Stomach (tissue), 9 donors: ENCODE measurements around the gene DTD1. TPM values are rescaled to one million over a fixed set of nuclear protein-coding genes. Genes with fewer than 3 reads are reported as not detected.

Experiments used
- DNase-seq, 2 donors: peaks; one replicate each; pipeline versions ENCODE4 v3.0.0 to v3.0.0-alpha.2; 2013 to 2019
- H3K27ac ChIP-seq, 5 donors: fragments of 200-600 bp in 4 of 5; sonication (generic) in 4 of 5; one replicate each; pipeline ENCODE4 v1.5.1; 2013 to 2019; ENCODE audit warnings: mild to moderate bottlenecking in 1 of 5, moderate library complexity in 1 of 5
- H3K27me3 ChIP-seq, 3 donors: fragments of 200-600 bp; sonication (generic); one replicate each; pipeline ENCODE4 v1.5.1; 2017 to 2019; ENCODE audit warnings: mixed run types in 1 of 3
- H3K36me3 ChIP-seq, 4 donors: fragments of 200-600 bp; sonication (generic); 1 replicate in 3 of 4; 2 replicates in 1 of 4; pipeline ENCODE4 v1.5.1; 2016 to 2019
- H3K4me1 ChIP-seq, 4 donors: fragments of 200-600 bp; sonication (generic); one replicate each; pipeline ENCODE4 v1.5.1; 2016 to 2019
- H3K4me3 ChIP-seq, 4 donors: fragments of 200-600 bp; sonication (generic) in 3 of 4; one replicate each; pipeline ENCODE4 v1.5.1; 2016 to 2019; ENCODE audit warnings: mild to moderate bottlenecking in 1 of 4
- H3K9me3 ChIP-seq, 4 donors: fragments of 200-600 bp; sonication (generic); one replicate each; pipeline ENCODE4 v1.5.1; 2016 to 2019
- CTCF ChIP-seq, 7 experiments: fragments of 450-650 bp in 4 of 7; fragments of 200-600 bp in 3 of 7; sonication (generic) in 3 of 7; IDR thresholded peaks; one replicate each; pipeline ENCODE4 v1.5.1; 2016 to 2019; ENCODE audit warnings: antibody characterized with exemption in 7 of 7, control low read depth in 2 of 7, mild to moderate bottlenecking in 1 of 7
- EP300 ChIP-seq: sonication (generic); formaldehyde crosslinking; IDR thresholded peaks from one replicate; pipeline ENCODE4 v1.6.1; 2017; ENCODE audit warnings: antibody characterized with exemption
- POLR2A ChIP-seq, 4 donors: fragments of 450-650 bp; IDR thresholded peaks; one replicate each; pipeline ENCODE4 v1.6.1; 2016; ENCODE audit warnings: antibody characterized with exemption in 4 of 4, control low read depth in 2 of 4, mild to moderate bottlenecking in 1 of 4, moderate library complexity in 1 of 4
- POLR2AphosphoS5 ChIP-seq, 3 donors: sonication (generic); formaldehyde crosslinking; IDR thresholded peaks; one replicate each; pipeline ENCODE4 v1.6.1; 2016; ENCODE audit warnings: antibody characterized with exemption in 3 of 3
- WGBS, 5 donors: extraction: QIAGEN DNeasy Blood & Tissue Kit in 3 of 5; methylation state at CpG; one replicate each; pipeline versions ENCODE4 v1.1.5 to v1.1.7; 2013 to 2018; 5-methylcytosine and 5-hydroxymethylcytosine counted together
- intact Hi-C: fragments of 100-400 bp; cut with DNase I; formaldehyde crosslinking; loops from one replicate; pipeline ENCODE4 v1.15.1; 2023; ENCODE audit warnings: low total_unique reads
- polyA plus RNA-seq, 3 donors: library from polyadenylated mRNA; stranded (reverse); fragments of 200-250 nt; gene quantifications; one replicate each; pipeline ENCODE4 v1.2.3, GENCODE V29; 2013
- total RNA-seq, 5 donors: library from RNA; depleted of rRNA; stranded (reverse); fragments of >200 nt; gene quantifications; one replicate each; pipeline versions ENCODE4 v1.1.0 to v1.2.3, GENCODE V29; 2014 to 2016
- donor health status: healthy with polysubstance abuse.
- donor health status: Bipolar disorder and iron deficiency.
- donor health status: healthy.

The DTD1 gene
- total and polyA plus RNA-seq, 8 donors, result 4.5 to 30.4 (median 15.7) TPM; not detected in 1

- H3K27ac ChIP-seq, result no peak overlapping the region
- peaks cover 0 to 19% (median 11%) of the 10 kb centered on the region in 4 donors for H3K4me1 ChIP-seq
- intact Hi-C loops, result no loop called here
- H3K4me3 ChIP-seq, result no peak overlapping the region
- WGBS, 5 donors, result 84 to 95% (median 93%) methylated on average over 2 of the region's 2 CpGs
- no peaks in the 10 kb centered on the region for H3K36me3 ChIP-seq
- peaks cover 0 to 6% (median 3%) of the 10 kb centered on the region in 4 donors for H3K9me3 ChIP-seq
- no peak for DNase-seq
- TF ChIP-seq EP300 (no peak), POLR2A (IDR thresholded peaks at IDR 0.05) (no peak), POLR2AphosphoS5 (IDR thresholded peaks at IDR 0.05) (no peak)
- H3K27me3 ChIP-seq, result no peaks in the 10 kb centered on the region
Measured at GRCh38 chr20:18796282-18796833, 208.5 kb downstream of the DTD1 start.

- WGBS, 5 donors, result 74 to 85% (median 84%) methylated on average over 2 of the region's 2 CpGs
- Histone ChIP-seq H3K4me3 (no peak overlapping the region), H3K9me3 (peaks cover 0 to 2% (median under 1%) of the 10 kb centered on the region in 4 donors), H3K27me3 (no peaks in the 10 kb centered on the region), H3K4me1 (no peaks in the 10 kb centered on the region), H3K27ac (no peak overlapping the region), H3K36me3 (no peaks in the 10 kb centered on the region)
- intact Hi-C loops, result no loop called here
- no peak for TF ChIP-seq EP300
- no peak for TF ChIP-seq POLR2A (IDR thresholded peaks at IDR 0.05)
- TF ChIP-seq CTCF (IDR thresholded peaks at IDR 0.05), result no peak
- no peak for TF ChIP-seq POLR2AphosphoS5 (IDR thresholded peaks at IDR 0.05)
- DNase-seq, result no peak
Measured at GRCh38 chr20:18801516-18801915, 213.7 kb downstream of the DTD1 start.

GRCh38 chr20:18802012-18802634 is 214.3 kb downstream of the DTD1 start:
- TF ChIP-seq CTCF (IDR thresholded peaks at IDR 0.05) (no peak), POLR2AphosphoS5 (IDR thresholded peaks at IDR 0.05) (no peak), POLR2A (IDR thresholded peaks at IDR 0.05) (no peak), EP300 (no peak)
- DNase-seq, result peak in 1 of 2 donors; percentile 28
- 66 to 75% (median 72%) methylated on average over 7 of the region's 7 CpGs for WGBS, 5 donors
- no peaks in the 10 kb centered on the region for H3K36me3 ChIP-seq
- no peak overlapping the region for H3K27ac ChIP-seq
- no peaks in the 10 kb centered on the region for H3K27me3 ChIP-seq
- intact Hi-C loops, result no loop called here
- H3K4me1 ChIP-seq, result no peaks in the 10 kb centered on the region
- no peaks in the 10 kb centered on the region for H3K9me3 ChIP-seq
- H3K4me3 ChIP-seq, result no peak overlapping the region

DNA sequence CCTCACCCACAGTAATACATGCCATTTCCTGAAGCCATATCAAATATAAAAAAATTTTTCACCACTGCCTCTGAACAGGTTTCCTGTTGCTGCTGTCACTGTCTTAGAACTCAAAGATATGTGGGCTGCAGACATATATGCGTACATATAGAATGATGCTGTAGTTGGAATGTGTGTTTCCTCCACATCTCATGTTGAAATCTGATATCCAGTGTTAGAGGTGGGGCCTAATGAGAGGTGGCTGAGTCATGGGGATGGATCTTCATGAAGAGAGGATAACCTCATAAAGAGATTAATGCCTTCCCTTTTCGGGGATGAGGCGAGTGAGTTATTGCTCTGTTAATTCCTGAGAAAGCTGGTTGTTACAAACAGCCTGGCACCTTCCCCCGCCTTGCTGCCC is 218.0 kb downstream of the DTD1 start:
- H3K9me3 ChIP-seq, result no peaks in the 10 kb centered on the region
- no peaks in the 10 kb centered on the region for H3K36me3 ChIP-seq
- TF ChIP-seq CTCF (IDR thresholded peaks at IDR 0.05), result no peak
- TF ChIP-seq POLR2AphosphoS5 (IDR thresholded peaks at IDR 0.05), result no peak
- TF ChIP-seq EP300, result no peak
- no peak for TF ChIP-seq POLR2A (IDR thresholded peaks at IDR 0.05)
- no peak for DNase-seq
- H3K4me1 ChIP-seq, result no peaks in the 10 kb centered on the region
- H3K4me3 ChIP-seq, result no peak overlapping the region
- no peak overlapping the region for H3K27ac ChIP-seq
- intact Hi-C loops, result no loop called here
- H3K27me3 ChIP-seq, result no peaks in the 10 kb centered on the region
- WGBS, 5 donors, result 76 to 86% (median 84%) methylated on average over 4 of the region's 4 CpGs

DNA sequence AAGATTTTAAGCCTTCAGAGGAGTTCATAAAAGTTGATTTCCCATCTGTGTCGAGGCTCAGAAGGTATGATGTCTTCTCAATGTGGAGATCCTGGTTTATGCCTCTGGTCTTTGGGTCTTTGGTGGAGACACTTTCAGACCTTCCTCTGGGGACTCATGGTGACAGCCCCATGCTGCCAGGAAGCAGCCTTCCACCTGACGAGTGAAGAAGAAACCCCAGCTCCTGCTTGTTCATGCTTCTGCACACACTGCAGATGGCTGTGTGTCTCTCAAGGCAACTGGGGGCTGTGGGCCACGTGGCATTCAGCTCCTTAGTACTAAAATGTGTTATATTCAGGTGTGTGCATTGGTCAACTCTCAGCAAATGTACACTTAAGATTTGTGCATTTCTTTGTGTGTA is 220.9 kb downstream of the DTD1 start:
- H3K27me3 ChIP-seq, result no peaks in the 10 kb centered on the region
- intact Hi-C loops, result no loop called here
- no peak for DNase-seq
- no peak for TF ChIP-seq CTCF (IDR thresholded peaks at IDR 0.05)
- TF ChIP-seq POLR2AphosphoS5 (IDR thresholded peaks at IDR 0.05), result no peak
- no peak overlapping the region for H3K4me3 ChIP-seq
- no peaks in the 10 kb centered on the region for H3K36me3 ChIP-seq
- 41 to 56% (median 54%) methylated on average over 3 of the region's 3 CpGs for WGBS, 5 donors
- H3K27ac ChIP-seq, result no peak overlapping the region
- H3K4me1 ChIP-seq, result no peaks in the 10 kb centered on the region
- no peaks in the 10 kb centered on the region for H3K9me3 ChIP-seq
